Measurements from ENCODE around the gene PROSER2.

DNA sequence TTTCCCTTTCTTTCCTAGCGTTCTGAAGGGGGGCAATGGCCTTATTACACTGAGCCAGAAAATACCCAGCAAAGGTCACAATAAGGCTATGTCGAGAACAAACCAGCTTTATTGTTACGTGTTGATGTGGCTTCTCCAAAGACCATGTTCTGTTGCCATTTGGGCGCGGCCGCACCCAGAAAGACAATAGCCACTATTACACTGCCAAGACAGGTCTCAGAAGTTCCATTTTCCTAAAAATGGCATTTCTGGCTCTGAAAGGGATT lies 77.8 kb downstream of the PROSER2 start:
- no peak for TF ChIP-seq CEBPB (IDR thresholded peaks at IDR 0.05)
- TF ChIP-seq, protein P1, sequence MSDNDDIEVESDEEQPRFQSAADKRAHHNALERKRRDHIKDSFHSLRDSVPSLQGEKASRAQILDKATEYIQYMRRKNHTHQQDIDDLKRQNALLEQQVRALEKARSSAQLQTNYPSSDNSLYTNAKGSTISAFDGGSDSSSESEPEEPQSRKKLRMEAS (IDR thresholded peaks at IDR 0.05) = no peak
- TF ChIP-seq TAF1 (IDR thresholded peaks at IDR 0.05; ENCODE audit: low read depth) = no peak
- TF ChIP-seq, protein P2, sequence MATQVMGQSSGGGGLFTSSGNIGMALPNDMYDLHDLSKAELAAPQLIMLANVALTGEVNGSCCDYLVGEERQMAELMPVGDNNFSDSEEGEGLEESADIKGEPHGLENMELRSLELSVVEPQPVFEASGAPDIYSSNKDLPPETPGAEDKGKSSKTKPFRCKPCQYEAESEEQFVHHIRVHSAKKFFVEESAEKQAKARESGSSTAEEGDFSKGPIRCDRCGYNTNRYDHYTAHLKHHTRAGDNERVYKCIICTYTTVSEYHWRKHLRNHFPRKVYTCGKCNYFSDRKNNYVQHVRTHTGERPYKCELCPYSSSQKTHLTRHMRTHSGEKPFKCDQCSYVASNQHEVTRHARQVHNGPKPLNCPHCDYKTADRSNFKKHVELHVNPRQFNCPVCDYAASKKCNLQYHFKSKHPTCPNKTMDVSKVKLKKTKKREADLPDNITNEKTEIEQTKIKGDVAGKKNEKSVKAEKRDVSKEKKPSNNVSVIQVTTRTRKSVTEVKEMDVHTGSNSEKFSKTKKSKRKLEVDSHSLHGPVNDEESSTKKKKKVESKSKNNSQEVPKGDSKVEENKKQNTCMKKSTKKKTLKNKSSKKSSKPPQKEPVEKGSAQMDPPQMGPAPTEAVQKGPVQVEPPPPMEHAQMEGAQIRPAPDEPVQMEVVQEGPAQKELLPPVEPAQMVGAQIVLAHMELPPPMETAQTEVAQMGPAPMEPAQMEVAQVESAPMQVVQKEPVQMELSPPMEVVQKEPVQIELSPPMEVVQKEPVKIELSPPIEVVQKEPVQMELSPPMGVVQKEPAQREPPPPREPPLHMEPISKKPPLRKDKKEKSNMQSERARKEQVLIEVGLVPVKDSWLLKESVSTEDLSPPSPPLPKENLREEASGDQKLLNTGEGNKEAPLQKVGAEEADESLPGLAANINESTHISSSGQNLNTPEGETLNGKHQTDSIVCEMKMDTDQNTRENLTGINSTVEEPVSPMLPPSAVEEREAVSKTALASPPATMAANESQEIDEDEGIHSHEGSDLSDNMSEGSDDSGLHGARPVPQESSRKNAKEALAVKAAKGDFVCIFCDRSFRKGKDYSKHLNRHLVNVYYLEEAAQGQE (IDR thresholded peaks at IDR 0.05; ENCODE audit: low read depth) = no peak
- TF ChIP-seq NFIC (IDR thresholded peaks at IDR 0.05) = no peak
- TF ChIP-seq ZBTB7A (IDR thresholded peaks at IDR 0.05; ENCODE audit: low read depth) = no peak
- TF ChIP-seq TEAD4 (IDR thresholded peaks at IDR 0.05) = no peak
- no peak for TF ChIP-seq EGR1 (IDR thresholded peaks at IDR 0.05)
- no peak for TF ChIP-seq EP300 (IDR thresholded peaks at IDR 0.05; ENCODE audit: borderline replicate concordance)
